Panc1 (cell line): Measurements from ENCODE around the gene PEX16. TPM values are rescaled to one million over a fixed set of nuclear protein-coding genes. Genes with fewer than 3 reads are reported as not detected.

Experiments
- ATAC-seq: fragments of 200-7000 bp; cut with Tn5 transposase; 2 replicates; pipeline ENCODE4 v1.9.1; 2020; ENCODE audit warnings: mild to moderate bottlenecking, moderate library complexity
- BruUV-seq: library from RNA; stranded (reverse); fragments of 400-500 nt; replicated peaks from 2 replicates; lab custom pipeline; 2021; lab: Mats Ljungman, UMichigan
- CTCF ChIA-PET: fragments of 300-600 bp; sonication (Branson Sonifier 250); formaldehyde crosslinking; loops from one replicate; lab custom pipeline; 2022; ENCODE audit warnings: antibody characterized with exemption; lab: Charles Lee
- POLR2A ChIA-PET: fragments of 300-600 bp; sonication (Branson Sonifier 250); formaldehyde crosslinking; loops from one replicate; lab custom pipeline; 2022; ENCODE audit warnings: antibody characterized with exemption; lab: Charles Lee
- DNase-seq: peaks from one replicate; pipeline ENCODE4 v3.0.0-alpha.2; 2010; ENCODE audit warnings: low read depth, low spot score
- H3K27ac ChIP-seq: 2 replicates; pipeline ENCODE4 v1.5.1; 2011; ENCODE audit warnings: mild to moderate bottlenecking, low read length, inconsistent platforms
- H3K27me3 ChIP-seq: fragments of 200-500 bp; sonication (Bioruptor generic); 2 replicates; pipeline ENCODE4 v1.6.0; 2014; ENCODE audit warnings: low read length, inconsistent platforms; ENCODE audit not compliant: control insufficient read depth, insufficient read depth
- H3K36me3 ChIP-seq: fragments of 200-500 bp; sonication (Bioruptor generic); 2 replicates; pipeline ENCODE4 v1.5.1; 2014; ENCODE audit warnings: inconsistent platforms, mild to moderate bottlenecking, low read length, moderate library complexity; ENCODE audit not compliant: control insufficient read depth, insufficient read depth
- H3K4me1 ChIP-seq: 2 replicates; pipeline ENCODE4 v1.5.1; 2011; ENCODE audit warnings: inconsistent platforms, mild to moderate bottlenecking, low read length, moderate library complexity; ENCODE audit not compliant: control insufficient read depth, insufficient read depth
- H3K4me3 ChIP-seq, 2 experiments: 2 replicates each; pipeline ENCODE4 v1.5.1; 2011 to 2012; ENCODE audit warnings: low read depth in 2 of 2, low read length in 2 of 2, mild to moderate bottlenecking in 2 of 2, inconsistent platforms in 1 of 2, moderate library complexity in 1 of 2
- H3K9me3 ChIP-seq: fragments of 200-500 bp; sonication (Bioruptor generic); 2 replicates; pipeline ENCODE4 v1.5.1; 2014; ENCODE audit warnings: low read depth, mild to moderate bottlenecking, inconsistent platforms, low read length, moderate library complexity; ENCODE audit not compliant: control insufficient read depth, insufficient read depth
- POLR2AphosphoS5 ChIP-seq: IDR thresholded peaks from 2 replicates; pipeline ENCODE4 v1.6.1; 2012; ENCODE audit warnings: mild to moderate bottlenecking, low read depth, low read length, moderate library complexity
- SIN3A ChIP-seq: IDR thresholded peaks from 2 replicates; pipeline ENCODE4 v1.6.1; 2012; ENCODE audit warnings: low read depth, mild to moderate bottlenecking, low read length, moderate library complexity, borderline replicate concordance; ENCODE audit not compliant: insufficient read depth
- TCF7L2 ChIP-seq: IDR thresholded peaks from 2 replicates; pipeline ENCODE4 v1.6.1; 2011; ENCODE audit warnings: mild to moderate bottlenecking, low read depth, low read length, inconsistent platforms
- in situ Hi-C: cut with HindIII; loops from 2 replicates; pipeline ENCODE4 v1.10.0; 2016; ENCODE audit warnings: low sequenced_read_pairs, low pct_unique_long_range_greater_than_20kb
- intact Hi-C: fragments of 100-400 bp; cut with micrococcal nuclease; formaldehyde crosslinking; loops from one replicate; pipeline ENCODE4 v1.10.0; 2022; ENCODE audit not compliant: unreplicated experiment
- total RNA-seq: library from RNA; stranded (reverse); gene quantifications from one replicate; pipeline ENCODE4 v1.2.1, GENCODE V29; 2021; ENCODE audit not compliant: unreplicated experiment
- TF ChIP-seq, protein P1 (sequence below): fragments of 450-650 bp; IDR thresholded peaks from 2 replicates; pipeline ENCODE4 v1.5.1; 2017; ENCODE audit warnings: mild to moderate bottlenecking
- TF ChIP-seq, protein P2 (sequence below), 2 experiments: IDR thresholded peaks; 2 replicates each; pipeline ENCODE4 v1.6.1; 2011 to 2012; ENCODE audit warnings: low read depth in 2 of 2, control low read depth in 1 of 2, low read length in 1 of 2, mild to moderate bottlenecking in 1 of 2, moderate library complexity in 1 of 2; ENCODE audit not compliant: insufficient read depth in 1 of 2

The PEX16 gene
- total RNA-seq, 1 experiment from 2014 or later, result 37.5 TPM

DNA sequence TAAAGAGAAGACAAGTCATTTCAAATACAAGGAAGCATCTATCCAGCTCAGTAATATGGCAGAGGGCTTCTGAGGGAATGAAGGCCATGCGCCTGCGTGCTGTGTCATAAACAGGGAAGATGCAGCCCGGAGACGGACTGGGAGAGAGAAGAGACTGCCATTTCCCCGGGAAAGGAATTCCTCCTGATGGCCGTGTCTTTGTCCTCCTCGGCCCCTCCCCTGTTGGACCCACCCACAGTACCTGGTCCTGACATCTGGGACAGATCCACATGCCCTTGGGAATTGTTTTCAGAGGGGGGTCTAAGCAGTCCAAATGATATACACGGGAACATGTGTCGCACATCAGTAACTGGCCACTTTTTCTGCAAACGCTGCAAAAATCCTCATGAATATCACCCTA, 20.2 kb upstream of the PEX16 start:
- POLR2A ChIA-PET, result no interaction called here
- no peak for ATAC-seq
- TF ChIP-seq POLR2AphosphoS5 (no peak), TCF7L2 (no peak), SIN3A (no peak)
- TF ChIP-seq, protein P1, sequence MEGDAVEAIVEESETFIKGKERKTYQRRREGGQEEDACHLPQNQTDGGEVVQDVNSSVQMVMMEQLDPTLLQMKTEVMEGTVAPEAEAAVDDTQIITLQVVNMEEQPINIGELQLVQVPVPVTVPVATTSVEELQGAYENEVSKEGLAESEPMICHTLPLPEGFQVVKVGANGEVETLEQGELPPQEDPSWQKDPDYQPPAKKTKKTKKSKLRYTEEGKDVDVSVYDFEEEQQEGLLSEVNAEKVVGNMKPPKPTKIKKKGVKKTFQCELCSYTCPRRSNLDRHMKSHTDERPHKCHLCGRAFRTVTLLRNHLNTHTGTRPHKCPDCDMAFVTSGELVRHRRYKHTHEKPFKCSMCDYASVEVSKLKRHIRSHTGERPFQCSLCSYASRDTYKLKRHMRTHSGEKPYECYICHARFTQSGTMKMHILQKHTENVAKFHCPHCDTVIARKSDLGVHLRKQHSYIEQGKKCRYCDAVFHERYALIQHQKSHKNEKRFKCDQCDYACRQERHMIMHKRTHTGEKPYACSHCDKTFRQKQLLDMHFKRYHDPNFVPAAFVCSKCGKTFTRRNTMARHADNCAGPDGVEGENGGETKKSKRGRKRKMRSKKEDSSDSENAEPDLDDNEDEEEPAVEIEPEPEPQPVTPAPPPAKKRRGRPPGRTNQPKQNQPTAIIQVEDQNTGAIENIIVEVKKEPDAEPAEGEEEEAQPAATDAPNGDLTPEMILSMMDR, result no peak
- TF ChIP-seq, protein P2, sequence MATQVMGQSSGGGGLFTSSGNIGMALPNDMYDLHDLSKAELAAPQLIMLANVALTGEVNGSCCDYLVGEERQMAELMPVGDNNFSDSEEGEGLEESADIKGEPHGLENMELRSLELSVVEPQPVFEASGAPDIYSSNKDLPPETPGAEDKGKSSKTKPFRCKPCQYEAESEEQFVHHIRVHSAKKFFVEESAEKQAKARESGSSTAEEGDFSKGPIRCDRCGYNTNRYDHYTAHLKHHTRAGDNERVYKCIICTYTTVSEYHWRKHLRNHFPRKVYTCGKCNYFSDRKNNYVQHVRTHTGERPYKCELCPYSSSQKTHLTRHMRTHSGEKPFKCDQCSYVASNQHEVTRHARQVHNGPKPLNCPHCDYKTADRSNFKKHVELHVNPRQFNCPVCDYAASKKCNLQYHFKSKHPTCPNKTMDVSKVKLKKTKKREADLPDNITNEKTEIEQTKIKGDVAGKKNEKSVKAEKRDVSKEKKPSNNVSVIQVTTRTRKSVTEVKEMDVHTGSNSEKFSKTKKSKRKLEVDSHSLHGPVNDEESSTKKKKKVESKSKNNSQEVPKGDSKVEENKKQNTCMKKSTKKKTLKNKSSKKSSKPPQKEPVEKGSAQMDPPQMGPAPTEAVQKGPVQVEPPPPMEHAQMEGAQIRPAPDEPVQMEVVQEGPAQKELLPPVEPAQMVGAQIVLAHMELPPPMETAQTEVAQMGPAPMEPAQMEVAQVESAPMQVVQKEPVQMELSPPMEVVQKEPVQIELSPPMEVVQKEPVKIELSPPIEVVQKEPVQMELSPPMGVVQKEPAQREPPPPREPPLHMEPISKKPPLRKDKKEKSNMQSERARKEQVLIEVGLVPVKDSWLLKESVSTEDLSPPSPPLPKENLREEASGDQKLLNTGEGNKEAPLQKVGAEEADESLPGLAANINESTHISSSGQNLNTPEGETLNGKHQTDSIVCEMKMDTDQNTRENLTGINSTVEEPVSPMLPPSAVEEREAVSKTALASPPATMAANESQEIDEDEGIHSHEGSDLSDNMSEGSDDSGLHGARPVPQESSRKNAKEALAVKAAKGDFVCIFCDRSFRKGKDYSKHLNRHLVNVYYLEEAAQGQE (IDR thresholded peaks at IDR 0.05; ENCODE audit: insufficient read depth in 1 of 2, low read depth in 2 of 2, low read length in 1 of 2), result no peak
- Histone ChIP-seq H3K27me3 (no peaks in the 10 kb centered on the region), H3K36me3 (peaks cover 14% of the 10 kb centered on the region), H3K4me3 (no peak overlapping the region), H3K4me1 (no peaks in the 10 kb centered on the region), H3K9me3 (no peaks in the 10 kb centered on the region), H3K27ac (no peak overlapping the region)
- in situ Hi-C loops (no loop called here), intact Hi-C loops (no loop called here)
- no peak for DNase-seq
- BruUV-seq, result no TSS peak
- CTCF ChIA-PET, result no interaction called here

DNA sequence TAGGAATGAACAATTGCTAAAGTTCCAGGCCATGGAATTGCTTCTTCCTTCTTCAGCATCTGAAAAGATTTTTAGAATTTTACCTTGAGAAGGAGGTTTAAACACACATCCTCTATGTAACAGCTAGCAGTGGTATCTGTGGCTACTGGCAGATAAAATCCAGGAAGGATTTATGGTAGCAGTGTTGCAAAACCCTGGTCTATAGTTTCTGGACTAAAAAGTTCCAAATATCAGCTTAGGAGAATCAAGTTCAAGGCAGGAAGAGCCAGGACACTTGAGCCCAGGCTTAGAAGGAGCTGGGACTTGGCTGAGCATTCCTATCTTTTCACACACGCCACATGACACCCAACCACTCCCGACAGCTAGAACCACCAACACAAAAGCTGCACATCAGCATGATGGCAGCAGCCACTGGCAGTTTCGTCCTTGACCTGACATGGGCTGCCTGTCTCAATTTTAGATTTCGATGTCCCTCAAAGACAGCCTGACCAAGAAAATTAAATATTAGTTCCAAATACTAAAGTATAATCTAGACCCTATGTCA, 18.9 kb upstream of the PEX16 start:
- no TSS peak for BruUV-seq
- no peak for DNase-seq
- Histone ChIP-seq H3K27ac (no peak overlapping the region), H3K27me3 (no peaks in the 10 kb centered on the region), H3K4me3 (no peak overlapping the region), H3K36me3 (peaks cover 14% of the 10 kb centered on the region), H3K9me3 (no peaks in the 10 kb centered on the region), H3K4me1 (no peaks in the 10 kb centered on the region)
- intact Hi-C loops (no loop called here), in situ Hi-C loops (no loop called here)
- ATAC-seq, result no peak
- POLR2A ChIA-PET, result no interaction called here
- CTCF ChIA-PET, result no interaction called here
- TF ChIP-seq TCF7L2 (no peak), SIN3A (no peak), POLR2AphosphoS5 (no peak)
- TF ChIP-seq, protein P1, result no peak
